GM12874 (cell line): ENCODE measurements around the gene ACER3.

Experiments
- CTCF ChIP-seq: IDR thresholded peaks from 2 replicates; pipeline ENCODE4 v1.5.1; 2011; ENCODE audit warnings: low read depth, mild to moderate bottlenecking, control low read depth, low read length, moderate library complexity; ENCODE audit not compliant: insufficient read depth

The ACER3 gene

GRCh38 chr11:76984743-76985142, 124.0 kb downstream of the ACER3 start:
- no peak for TF ChIP-seq CTCF

- TF ChIP-seq CTCF = no peak
Observed at GRCh38 chr11:76987203-76987602, 126.5 kb downstream of the ACER3 start.

GRCh38 chr11:76990628-76991027, 129.9 kb downstream of the ACER3 start:
- TF ChIP-seq CTCF = no peak

GRCh38 chr11:76995081-76995576, 134.4 kb downstream of the ACER3 start:
- no peak for TF ChIP-seq CTCF

- TF ChIP-seq CTCF = no peak
Observed at GRCh38 chr11:76997512-76997911, 136.8 kb downstream of the ACER3 start.

GRCh38 chr11:76999597-76999996, 138.9 kb downstream of the ACER3 start:
- TF ChIP-seq CTCF = no peak

- TF ChIP-seq CTCF = no peak
Observed at GRCh38 chr11:77001613-77002012, 140.9 kb downstream of the ACER3 start.
